ENCODE results near the gene MTX2. TPM values are rescaled to one million over a fixed set of nuclear protein-coding genes. Genes with fewer than 3 reads are reported as not detected.

MTX2 gene
- total RNA-seq, 1 experiment from 2014 or later, result 30.8 TPM

GRCh38 chr2:176292608-176293007 lies 23.4 kb downstream of the MTX2 start:
- TF ChIP-seq CTCF (conservative IDR thresholded peaks at IDR 0.05), result no peak
- no peak overlapping the region for H2BK15ac ChIP-seq (ENCODE audit: low read depth, low read length)
- H3K14ac ChIP-seq (ENCODE audit: insufficient read depth, low read length), result no peak overlapping the region
- no peak overlapping the region for H3K4ac ChIP-seq (ENCODE audit: low read depth, low read length)
- H2BK120ac ChIP-seq (ENCODE audit: low read depth, low read length, poor library complexity, severe bottlenecking), result no peak overlapping the region
- no peak overlapping the region for H2AFZ ChIP-seq (ENCODE audit: low read length)
- no CpG with 5 or more reads among the region's 2 CpGs for WGBS (ENCODE audit: extremely low coverage, insufficient read length, low lambda C conversion rate)
- peaks cover 7% of the 10 kb centered on the region for H3K79me1 ChIP-seq (ENCODE audit: insufficient read depth, low read depth, low read length, poor library complexity, severe bottlenecking)
- H3K27ac ChIP-seq (ENCODE audit: insufficient read length, low read depth, low read length), result no peak overlapping the region
- H4K5ac ChIP-seq (ENCODE audit: insufficient read length, low read depth, low read length), result no peak overlapping the region
- no peak overlapping the region for H2BK20ac ChIP-seq (ENCODE audit: low read depth, low read length, poor library complexity, severe bottlenecking)
- H4K91ac ChIP-seq (ENCODE audit: insufficient read length, low read depth, low read length), result no peak overlapping the region
- H3K56ac ChIP-seq (ENCODE audit: insufficient read length, low read depth, low read length), result no peak overlapping the region
- H3T11ph ChIP-seq (ENCODE audit: low read length), result no peak overlapping the region
- H2AK5ac ChIP-seq (ENCODE audit: insufficient read length, low read length), result no peak overlapping the region
- Mint-ChIP-seq H3K4me3 (no peak overlapping the region), H3K27ac (no peak overlapping the region), H3K36me3 (ENCODE audit: insufficient read depth in 1 of 3, low read depth in 3 of 3) (no peaks in the 10 kb centered on the region), H3K4me1 (peaks cover 14 to 15% of the 10 kb centered on the region in 2 experiments), H3K9me3 (no peaks in the 10 kb centered on the region), H3K27me3 (ENCODE audit: low read depth) (no peaks in the 10 kb centered on the region)
- H3K27me3 ChIP-seq (ENCODE audit: insufficient read depth, low read length), result no peaks in the 10 kb centered on the region
- H3K18ac ChIP-seq (ENCODE audit: insufficient read length, low read depth, low read length), result no peak overlapping the region
- no peak for DNase-seq
- no peak overlapping the region for H2BK5ac ChIP-seq (ENCODE audit: insufficient read length, low read length)
- H3K4me2 ChIP-seq (ENCODE audit: insufficient read depth, insufficient read length, low read length), result no peak overlapping the region
- no peak overlapping the region for H4K8ac ChIP-seq (replicated peaks; ENCODE audit: insufficient read length, low read depth, low read length)
- no peaks in the 10 kb centered on the region for H3K9me3 ChIP-seq (ENCODE audit: control insufficient read depth, low read depth, low read length)
- H4K20me1 ChIP-seq (ENCODE audit: control insufficient read depth, insufficient read depth, insufficient read length), result no peaks in the 10 kb centered on the region
- no peak overlapping the region for H3K23ac ChIP-seq (ENCODE audit: insufficient read length, low read depth, low read length)
- peaks cover 2% of the 10 kb centered on the region; the same call in 1 of the 2 replicates for H3K79me2 ChIP-seq (ENCODE audit: insufficient read depth, low read length)
- H3K4me1 ChIP-seq (ENCODE audit: insufficient read depth, low read length), result no peaks in the 10 kb centered on the region
- no peak overlapping the region for H3K9ac ChIP-seq (ENCODE audit: extremely low read depth, insufficient read length, low read length)
- no peak overlapping the region for H2BK12ac ChIP-seq (ENCODE audit: insufficient read length, low read depth, low read length)
- no peaks in the 10 kb centered on the region for H3K23me2 ChIP-seq (ENCODE audit: insufficient read length, low read depth, low read length, poor library complexity, severe bottlenecking)
